Heart right ventricle (tissue), 16 donors: ENCODE data around the gene AIG1. TPM values are rescaled to one million over a fixed set of nuclear protein-coding genes. Genes with fewer than 3 reads are reported as not detected.

ENCODE experiments used
- ATAC-seq, 8 donors: fragments of 200-7000 bp; cut with Tn5 transposase; one replicate each; pipeline ENCODE4 v1.9.1; 2020; ENCODE audit warnings: mild to moderate bottlenecking in 8 of 8, moderate library complexity in 8 of 8, moderate number of reproducible peaks in 1 of 8
- DNase-seq, 2 donors: peaks; one replicate each; pipeline ENCODE4 v3.0.0-alpha.2; 2020
- H3K27ac ChIP-seq, 10 donors: fragments of 200-600 bp; sonication (generic) in 2 of 10; one replicate each; pipeline versions ENCODE4 v1.5.0 to v1.8.0; 2020 to 2022; ENCODE audit warnings: mild to moderate bottlenecking in 3 of 10
- H3K27me3 ChIP-seq, 7 donors: fragments of 200-600 bp; one replicate each; pipeline ENCODE4 v1.8.0; 2021 to 2022; ENCODE audit warnings: mild to moderate bottlenecking in 2 of 7
- H3K36me3 ChIP-seq, 9 donors: fragments of 200-600 bp; sonication (generic) in 1 of 9; one replicate each; pipeline versions ENCODE4 v1.5.0 to v1.8.0; 2020 to 2022; ENCODE audit warnings: mild to moderate bottlenecking in 2 of 9
- H3K4me1 ChIP-seq, 9 donors: fragments of 200-600 bp; sonication (generic) in 1 of 9; one replicate each; pipeline versions ENCODE4 v1.5.0 to v1.8.0; 2020 to 2022; ENCODE audit warnings: mild to moderate bottlenecking in 4 of 9
- H3K4me3 ChIP-seq, 10 donors: fragments of 200-600 bp; sonication (generic) in 2 of 10; one replicate each; pipeline versions ENCODE4 v1.5.0 to v1.8.0; 2020 to 2022; ENCODE audit warnings: mild to moderate bottlenecking in 7 of 10, moderate library complexity in 2 of 10
- H3K9me3 ChIP-seq, 11 donors: fragments of 200-600 bp in 10 of 11; sonication (generic) in 2 of 11; one replicate each; pipeline versions ENCODE4 v1.5.0 to v1.8.0; 2013 to 2022; ENCODE audit warnings: mild to moderate bottlenecking in 2 of 11, control low read depth in 1 of 11, moderate library complexity in 1 of 11
- WGBS, 2 donors: extraction: QIAGEN DNeasy Blood & Tissue Kit; methylation state at CpG; one replicate each; pipeline ENCODE4 v1.1.7; 2013; ENCODE audit warnings: inconsistent platforms in 1 of 2; 5-methylcytosine and 5-hydroxymethylcytosine counted together
- intact Hi-C, 10 donors: fragments of 100-400 bp; cut with DNase I; formaldehyde crosslinking; loops; one replicate each; pipeline versions ENCODE4 v1.11.1 to v1.14.2; 2022
- polyA plus RNA-seq, 2 donors: library from polyadenylated mRNA; stranded (reverse); fragments of 200-250 nt; gene quantifications; one replicate each; pipeline ENCODE4 v1.2.3, GENCODE V29; 2013
- total RNA-seq, 10 donors: library from RNA; stranded (reverse); fragmentation: NEBNext Ultra II Directional in 3 of 10; extraction: Animal tissue kit (Norgen Biotek cat#: 25700) in 3 of 10; gene quantifications; one replicate each; pipeline versions ENCODE4 v1.2.1 to v1.2.4, GENCODE V29; 2021 to 2023
- TF ChIP-seq, protein P1 (sequence below), 9 donors: fragments of 200-600 bp; sonication (generic) in 2 of 9; IDR thresholded peaks; one replicate each; pipeline versions ENCODE4 v1.5.0 to v1.8.0; 2021 to 2022; ENCODE audit warnings: antibody characterized with exemption in 9 of 9, mild to moderate bottlenecking in 5 of 9, moderate library complexity in 1 of 9
- donor health status: Arrhythmogenic right ventricular cardiomyopathy.
- donor health status: ischemic (EF 13 %, LVEDD 7.1; RV severe dilation, severe dysfunction).
- donor health status: healthy with polysubstance abuse.
- donor health status: DM: no; HTN: yes; CAD: no.
- donor health status: DM: no; HTN: no; CAD: no.
- donor health status: ischemic (EF 25% LVEDD 6.9; RV normal size, moderate dysfunction).
- donor health status: ischemic (EF 25% LVEDD 5.7; RV mildly dilated, moderate dysfunction).
- donor health status: healthy.
- donor health status: DM: yes; HTN: yes; CAD: no.
- donor health status: Ischemic cardiomyopathy.
- donor health status: ischemic (EF 35%, LVEDD 5.7; RV mildly dilated, moderate dysfunction).
- donor health status: nonischemic (EF 11% LVEDD 7.7; RV severe dilation, severe dysfunction).
- donor health status: DM: yes; HTN: yes; CAD: no.
- donor health status: PGD.
- donor health status: ischemic (EF 29% LVEDD 5.4; RV normal size, mild dysfunction).
- donor health status: nonischemic (EF 23%, LVEDD 6.1; RV moderate dilation, normal function).

Gene AIG1
- total and polyA plus RNA-seq, 12 donors = 17.4 to 83.2 (median 66.2) TPM

GRCh38 chr6:143294265-143294860 is 233.7 kb downstream of the AIG1 start:
- H3K36me3 ChIP-seq = no peaks in the 10 kb centered on the region
- H3K9me3 ChIP-seq = no peaks in the 10 kb centered on the region
- ATAC-seq (no peak), DNase-seq (no peak)
- H3K4me3 ChIP-seq = no peak overlapping the region
- 57 to 58% methylated on average over 1 of the region's 1 CpG for WGBS, 2 donors
- no peaks in the 10 kb centered on the region for H3K27me3 ChIP-seq
- intact Hi-C loops = no loop called here
- TF ChIP-seq, protein P1, sequence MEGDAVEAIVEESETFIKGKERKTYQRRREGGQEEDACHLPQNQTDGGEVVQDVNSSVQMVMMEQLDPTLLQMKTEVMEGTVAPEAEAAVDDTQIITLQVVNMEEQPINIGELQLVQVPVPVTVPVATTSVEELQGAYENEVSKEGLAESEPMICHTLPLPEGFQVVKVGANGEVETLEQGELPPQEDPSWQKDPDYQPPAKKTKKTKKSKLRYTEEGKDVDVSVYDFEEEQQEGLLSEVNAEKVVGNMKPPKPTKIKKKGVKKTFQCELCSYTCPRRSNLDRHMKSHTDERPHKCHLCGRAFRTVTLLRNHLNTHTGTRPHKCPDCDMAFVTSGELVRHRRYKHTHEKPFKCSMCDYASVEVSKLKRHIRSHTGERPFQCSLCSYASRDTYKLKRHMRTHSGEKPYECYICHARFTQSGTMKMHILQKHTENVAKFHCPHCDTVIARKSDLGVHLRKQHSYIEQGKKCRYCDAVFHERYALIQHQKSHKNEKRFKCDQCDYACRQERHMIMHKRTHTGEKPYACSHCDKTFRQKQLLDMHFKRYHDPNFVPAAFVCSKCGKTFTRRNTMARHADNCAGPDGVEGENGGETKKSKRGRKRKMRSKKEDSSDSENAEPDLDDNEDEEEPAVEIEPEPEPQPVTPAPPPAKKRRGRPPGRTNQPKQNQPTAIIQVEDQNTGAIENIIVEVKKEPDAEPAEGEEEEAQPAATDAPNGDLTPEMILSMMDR (IDR thresholded peaks at IDR 0.05) = no peak
- peaks cover 0 to 3% (median 0%) of the 10 kb centered on the region in 9 donors for H3K4me1 ChIP-seq
- no peak overlapping the region for H3K27ac ChIP-seq

- Histone ChIP-seq H3K27ac (no peak overlapping the region), H3K4me3 (no peak overlapping the region), H3K36me3 (no peaks in the 10 kb centered on the region), H3K4me1 (peaks cover 0 to 4% (median 0%) of the 10 kb centered on the region in 9 donors), H3K9me3 (no peaks in the 10 kb centered on the region), H3K27me3 (no peaks in the 10 kb centered on the region)
- ATAC-seq = no peak
- DNase-seq = no peak
- intact Hi-C loops = no loop called here
- TF ChIP-seq, protein P1 (IDR thresholded peaks at IDR 0.05) = no peak
- WGBS, 2 donors = 97% methylated on average over 3 of the region's 3 CpGs
These were observed 235.2 kb downstream of the AIG1 start for GRCh38 chr6:143295932-143296331.

- TF ChIP-seq, protein P1 (IDR thresholded peaks at IDR 0.05) = no peak
- no peaks in the 10 kb centered on the region for H3K27me3 ChIP-seq
- peaks cover 0 to 4% (median 0%) of the 10 kb centered on the region in 9 donors for H3K4me1 ChIP-seq
- WGBS, 2 donors = 54 to 74% methylated on average over 1 of the region's 1 CpG
- H3K27ac ChIP-seq = no peak overlapping the region
- no peak overlapping the region for H3K4me3 ChIP-seq
- H3K9me3 ChIP-seq = peaks cover 0 to 6% (median 0%) of the 10 kb centered on the region in 11 donors
- no peak for DNase-seq
- intact Hi-C loops = no loop called here
- no peak for ATAC-seq
- peaks cover 0 to 7% (median 0%) of the 10 kb centered on the region in 9 donors for H3K36me3 ChIP-seq
These were observed 237.4 kb downstream of the AIG1 start for GRCh38 chr6:143298071-143298470.

DNA sequence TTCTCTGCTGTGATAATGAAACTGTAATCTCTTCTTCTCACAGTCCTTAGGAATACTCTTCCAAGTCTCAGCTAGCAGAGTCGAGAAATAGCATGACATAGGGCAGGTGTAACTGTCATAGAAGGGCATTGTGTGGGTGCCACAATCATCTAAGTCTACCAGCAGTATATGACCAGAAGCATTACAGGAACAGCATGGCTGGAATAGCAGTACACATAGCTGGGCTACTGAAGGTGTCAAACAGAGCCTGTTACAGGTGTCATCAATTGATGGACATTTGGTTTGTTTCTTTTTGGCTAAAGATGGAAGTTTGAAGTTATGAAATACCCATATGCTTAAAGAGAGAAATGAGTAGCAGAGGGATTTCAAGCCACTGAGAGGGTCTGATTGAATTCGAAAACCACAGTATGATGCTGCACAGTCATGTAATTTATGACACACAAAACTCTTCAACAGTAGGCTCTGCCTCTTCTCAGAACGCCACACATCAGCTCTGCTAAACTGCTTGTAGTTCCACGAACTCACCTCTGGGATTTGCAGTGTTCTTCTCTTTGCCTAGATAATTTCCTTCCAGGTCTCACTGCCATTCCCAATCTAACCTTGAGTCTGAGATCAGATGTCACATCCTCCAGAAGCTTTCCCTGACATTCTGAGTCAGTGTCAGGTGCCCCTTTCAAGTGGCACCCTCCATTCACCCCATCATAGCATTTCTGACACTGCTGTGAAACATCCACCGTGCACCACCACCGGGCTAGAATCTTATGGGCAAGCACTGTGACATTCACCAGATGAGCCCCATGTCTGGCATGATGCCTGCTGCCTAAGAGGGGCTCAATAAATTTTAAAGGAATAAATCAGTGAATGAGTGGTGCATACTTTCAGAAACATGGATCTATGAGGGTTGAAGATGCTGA is 238.8 kb downstream of the AIG1 start:
- ATAC-seq = no peak
- no peaks in the 10 kb centered on the region for H3K27me3 ChIP-seq
- H3K9me3 ChIP-seq = peaks cover 0 to 6% (median 0%) of the 10 kb centered on the region in 11 donors
- H3K27ac ChIP-seq = no peak overlapping the region
- H3K36me3 ChIP-seq = peaks cover 0 to 7% (median 0%) of the 10 kb centered on the region in 9 donors
- 70 to 72% methylated on average over 6 of the region's 6 CpGs for WGBS, 2 donors
- TF ChIP-seq, protein P1 (IDR thresholded peaks at IDR 0.05) = no peak
- no peak for DNase-seq
- peaks cover 0 to 4% (median 0%) of the 10 kb centered on the region in 9 donors for H3K4me1 ChIP-seq
- H3K4me3 ChIP-seq = no peak overlapping the region
- intact Hi-C loops = no loop called here
